Measurements from ENCODE around the gene RHOF.

GRCh38 chr12:121753844-121754264 lies 39.6 kb downstream of the RHOF start:
- no peak for TF ChIP-seq CTCF (IDR thresholded peaks at IDR 0.05; ENCODE audit: insufficient read depth, low read length, poor library complexity, severe bottlenecking)
- TF ChIP-seq EZH2phosphoT487 (conservative IDR thresholded peaks at IDR 0.05; ENCODE audit: low read length): no peak
